Measurements from ENCODE around the gene IL4R. TPM values are rescaled to one million over a fixed set of nuclear protein-coding genes. Genes with fewer than 3 reads are reported as not detected.

The IL4R gene
- total RNA-seq, 2 experiments from 2014 or later: 155 to 190 TPM

DNA sequence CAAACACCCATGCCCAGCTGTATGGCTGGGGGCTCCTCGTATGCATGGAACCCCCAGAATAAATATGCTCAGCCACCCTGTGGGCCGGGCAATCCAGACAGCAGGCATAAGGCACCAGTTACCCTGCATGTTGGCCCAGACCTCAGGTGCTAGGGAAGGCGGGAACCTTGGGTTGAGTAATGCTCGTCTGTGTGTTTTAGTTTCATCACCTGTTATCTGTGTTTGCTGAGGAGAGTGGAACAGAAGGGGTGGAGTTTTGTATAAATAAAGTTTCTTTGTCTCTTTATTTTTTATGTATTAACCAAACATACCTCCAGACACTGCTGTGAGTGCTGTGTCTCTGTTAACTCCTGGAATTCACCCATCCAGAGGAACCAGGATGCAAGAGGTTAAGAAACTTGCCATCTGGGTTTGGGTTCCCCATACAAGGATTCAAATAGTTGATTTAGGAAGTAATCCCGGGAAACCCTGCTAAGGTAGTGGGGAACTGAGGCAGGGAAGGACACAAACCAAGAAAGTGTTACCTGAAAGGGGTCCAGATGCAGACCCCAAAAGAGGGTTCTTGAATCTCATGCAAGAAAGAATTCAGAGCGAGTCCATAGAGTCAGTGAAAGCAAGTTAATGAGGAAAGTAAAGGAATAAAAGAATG lies 50.8 kb downstream of the IL4R start:
- Mint-ChIP-seq H3K36me3 (peaks cover 48% of the 10 kb centered on the region), H3K4me3 (no peak overlapping the region), H3K4me1 (peaks cover 36% of the 10 kb centered on the region), H3K27me3 (no peaks in the 10 kb centered on the region), H3K9me3 (ENCODE audit: low read depth) (no peaks in the 10 kb centered on the region), H3K27ac (peak overlapping the region; percentile 29)
- DNase-seq (no peak), ATAC-seq (no peak)
- CTCF ChIA-PET: interaction anchor here (4.3 to 5.7 kb wide), 3 partner anchors 129 to 186 kb away, joined by 51 to 104 read pairs (median 92); no protein-coding TSS in a partner anchor

DNA sequence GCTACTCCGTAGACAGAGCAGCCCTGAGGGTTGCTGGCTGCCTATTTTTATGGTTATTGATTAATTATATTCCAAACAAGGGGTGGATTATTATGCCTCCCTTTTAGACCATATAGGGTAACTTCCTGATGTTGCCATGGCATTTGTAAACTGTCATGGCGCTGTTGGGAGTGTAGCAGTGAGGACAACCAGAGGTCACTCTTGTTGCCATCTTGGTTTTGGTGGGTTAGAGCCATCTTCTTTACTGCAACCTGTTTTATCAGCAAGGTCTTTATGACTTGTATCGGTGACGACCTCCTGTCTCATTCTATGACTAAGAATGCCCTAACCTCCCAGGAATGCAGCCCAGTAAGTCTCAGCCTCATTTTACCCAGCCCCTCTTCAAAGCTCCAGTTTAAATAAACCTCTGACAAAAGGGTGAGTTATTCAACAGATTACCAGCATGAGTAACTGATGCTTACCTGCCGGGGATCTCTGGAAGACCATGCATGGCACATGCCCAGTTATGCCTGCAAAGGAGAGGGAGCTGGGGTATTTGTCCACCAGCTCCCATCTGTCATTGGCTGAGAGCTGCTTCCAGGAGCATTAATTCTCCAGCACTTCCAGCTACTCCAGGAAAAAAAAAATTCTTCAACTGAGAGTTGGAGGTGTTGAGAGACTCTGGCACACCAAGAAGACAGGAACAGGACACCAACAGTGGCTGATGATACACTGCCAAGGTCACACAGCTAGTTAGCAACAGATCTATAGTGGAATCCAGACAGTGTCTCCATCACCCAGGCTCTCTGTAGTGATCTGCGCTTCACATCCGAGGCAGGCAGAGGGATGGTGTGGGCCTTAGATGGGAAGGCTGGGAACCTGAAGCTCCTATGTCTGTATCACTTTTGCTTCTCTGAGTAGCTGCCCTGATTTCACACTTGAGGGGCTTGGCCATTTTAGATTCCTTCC lies 51.6 kb downstream of the IL4R start:
- ATAC-seq: no peak
- H3K4me3 Mint-ChIP-seq: no peak overlapping the region

DNA sequence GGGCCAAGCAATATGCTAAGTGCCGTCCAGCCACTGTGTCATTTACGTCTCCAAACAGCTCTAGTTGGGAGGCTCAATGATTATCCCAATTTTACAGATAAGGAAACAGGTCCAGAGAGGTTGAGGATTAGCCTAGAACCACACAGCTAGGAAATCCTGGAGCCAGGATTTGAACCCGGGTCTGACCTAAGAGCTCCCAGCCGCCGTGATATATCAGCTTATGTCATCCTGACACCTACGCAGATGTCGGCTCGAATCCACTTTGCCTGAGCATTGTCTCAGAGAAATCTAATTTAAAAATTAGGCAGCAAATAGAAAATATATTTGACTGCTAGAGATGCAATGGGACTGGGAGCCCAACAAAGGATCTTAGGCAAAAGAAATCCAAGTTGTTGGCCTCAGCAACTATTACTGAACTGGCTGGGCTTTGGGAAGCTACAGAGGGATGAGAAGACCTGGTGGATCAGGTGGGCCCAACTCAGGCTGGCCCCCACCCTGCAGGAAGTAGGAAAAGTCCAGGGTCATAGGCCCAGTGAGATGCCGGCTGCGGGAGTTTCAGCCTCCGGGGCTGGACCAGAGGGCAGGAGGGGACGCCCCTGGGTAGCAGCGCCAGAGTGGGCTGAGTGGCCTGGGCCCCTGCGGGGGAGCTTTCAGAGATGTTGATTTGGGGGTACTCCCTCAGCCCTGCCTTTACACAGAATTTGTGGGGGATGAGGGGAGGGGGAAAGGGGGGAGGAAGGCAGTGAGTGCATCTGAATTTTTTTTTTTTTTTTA lies 53.1 kb downstream of the IL4R start:
- peak overlapping the region; percentile 33 for H3K4me3 Mint-ChIP-seq
- CTCF ChIA-PET: interaction anchor here (0.9 to 5.7 kb wide), 40 partner anchors 10 to 215 kb away, joined by 3 to 104 read pairs (median 6); partner anchors contain the start of genes IL21R and KDM8

More for the DNA sequence above, 51.6 kb downstream of the IL4R start:
- H3K4me1 Mint-ChIP-seq: peaks cover 36% of the 10 kb centered on the region
- CTCF ChIA-PET: interaction anchor here (0.9 to 5.7 kb wide), 10 partner anchors 8 to 255 kb away, joined by 3 to 104 read pairs (median 4); no protein-coding TSS in a partner anchor
- DNase-seq: no peak
- H3K27me3 Mint-ChIP-seq: no peaks in the 10 kb centered on the region
- peak overlapping the region; percentile 55 for H3K27ac Mint-ChIP-seq
- peaks cover 52% of the 10 kb centered on the region for H3K36me3 Mint-ChIP-seq
- H3K9me3 Mint-ChIP-seq (ENCODE audit: low read depth): peaks cover 5% of the 10 kb centered on the region

DNA sequence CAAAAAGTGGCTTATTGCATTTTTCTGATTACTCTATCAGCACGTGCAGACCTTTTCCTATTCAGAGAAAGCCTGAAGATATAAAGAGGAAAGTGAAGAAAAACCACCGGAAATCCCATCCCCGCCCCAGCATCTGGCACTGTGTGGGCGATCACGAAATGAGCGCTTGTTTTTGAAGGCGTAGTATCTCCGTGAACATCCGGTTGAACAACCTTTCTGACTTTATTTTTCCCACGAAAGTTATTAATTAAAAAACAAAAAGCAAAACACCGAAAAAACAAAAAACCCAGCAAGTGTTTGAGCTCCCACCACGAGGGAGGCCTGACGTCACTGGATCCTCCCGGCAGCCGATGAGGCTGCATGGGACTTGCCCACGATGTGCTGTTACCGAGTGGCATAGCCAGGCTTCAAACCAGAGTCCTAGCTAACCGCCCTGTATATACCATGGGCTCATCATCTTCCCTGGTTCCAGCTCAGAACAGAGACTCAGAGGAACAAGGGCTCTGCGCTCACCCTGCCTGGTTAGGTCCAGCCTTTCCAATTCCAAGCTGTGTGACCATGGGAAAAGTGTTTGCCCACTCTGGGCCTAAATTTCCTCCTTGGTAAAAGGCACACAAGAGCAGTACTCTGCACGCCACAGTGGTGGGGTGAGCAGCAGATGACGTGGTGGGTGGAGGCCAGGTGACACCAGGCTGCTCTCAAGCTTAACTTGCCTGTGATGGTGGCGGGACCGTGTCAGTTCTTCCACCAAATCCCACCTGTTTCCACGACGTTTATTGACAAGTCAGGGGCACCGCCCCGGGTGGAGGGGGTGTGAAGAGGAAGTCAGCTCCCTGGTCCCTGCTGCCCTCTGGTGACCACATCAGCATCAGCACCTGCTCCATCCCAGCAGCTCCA lies 53.9 kb downstream of the IL4R start:
- DNase-seq (peak; percentile 92), ATAC-seq (peak; percentile 83)
- Mint-ChIP-seq H3K27ac (peak overlapping the region; percentile 95), H3K4me3 (peak overlapping the region; percentile 49), H3K9me3 (ENCODE audit: low read depth) (peaks cover 9% of the 10 kb centered on the region), H3K27me3 (no peaks in the 10 kb centered on the region), H3K36me3 (peaks cover 40% of the 10 kb centered on the region), H3K4me1 (peaks cover 36% of the 10 kb centered on the region)
- CTCF ChIA-PET: interaction anchor here (0.7 to 5.7 kb wide), 48 partner anchors 10 to 216 kb away, joined by 3 to 104 read pairs (median 5); partner anchors contain the start of genes GTF3C1, IL21R, KATNIP and KDM8

More for the DNA sequence above, 53.1 kb downstream of the IL4R start:
- peak overlapping the region; percentile 95 for H3K27ac Mint-ChIP-seq
- H3K9me3 Mint-ChIP-seq (ENCODE audit: low read depth): peaks cover 9% of the 10 kb centered on the region
- DNase-seq: peak; percentile 60
- no peaks in the 10 kb centered on the region for H3K27me3 Mint-ChIP-seq
- H3K4me1 Mint-ChIP-seq: peaks cover 36% of the 10 kb centered on the region
- ATAC-seq: peak; percentile 12
- peaks cover 48% of the 10 kb centered on the region for H3K36me3 Mint-ChIP-seq

DNA sequence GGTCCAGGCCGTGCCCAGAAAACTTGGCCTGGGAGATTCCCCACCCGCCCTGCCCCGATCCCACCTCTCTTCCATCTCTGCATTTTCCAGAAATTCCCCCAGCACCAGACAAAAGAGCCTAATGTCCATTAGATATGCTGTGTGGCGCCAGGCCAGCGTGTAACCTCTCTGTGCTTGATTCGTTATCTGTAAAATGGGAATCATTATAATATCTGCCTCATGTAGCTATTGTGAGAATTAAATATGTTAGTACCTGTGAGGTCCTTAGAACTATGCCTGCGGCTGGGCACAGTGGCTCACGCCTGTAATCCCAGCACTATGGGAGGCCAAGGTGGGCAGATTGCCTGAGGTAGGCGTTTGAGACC lies 54.6 kb downstream of the IL4R start:
- H3K27ac Mint-ChIP-seq: peak overlapping the region; percentile 95
- CTCF ChIA-PET: interaction anchor here (0.7 to 5.7 kb wide), 43 partner anchors 9 to 216 kb away, joined by 3 to 104 read pairs (median 6); partner anchors contain the start of genes GTF3C1, IL21R, KATNIP and KDM8
- H3K4me3 Mint-ChIP-seq: no peak overlapping the region
- H3K9me3 Mint-ChIP-seq (ENCODE audit: low read depth): peaks cover 9% of the 10 kb centered on the region
- ATAC-seq (no peak), DNase-seq (no peak)
- H3K27me3 Mint-ChIP-seq: no peaks in the 10 kb centered on the region
- H3K36me3 Mint-ChIP-seq: peaks cover 39% of the 10 kb centered on the region
- peaks cover 36% of the 10 kb centered on the region for H3K4me1 Mint-ChIP-seq

DNA sequence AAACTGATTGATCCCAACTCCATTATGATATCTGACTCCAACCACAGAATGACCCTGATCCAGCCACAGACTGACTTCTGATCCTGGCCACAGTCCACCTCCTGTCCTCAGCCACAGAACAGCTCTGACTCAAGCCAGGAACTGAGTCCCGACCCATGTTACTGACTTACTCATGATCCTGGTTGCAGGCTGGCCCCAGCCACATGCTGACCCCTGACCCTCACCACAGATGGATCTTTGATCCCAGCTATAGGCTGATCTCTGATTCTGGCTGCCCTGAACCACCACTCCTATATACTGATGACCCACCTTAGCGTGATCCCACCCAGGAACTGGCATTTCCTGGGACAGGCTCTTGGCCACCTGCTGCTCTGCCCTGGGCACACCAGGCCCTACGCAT lies 56.0 kb downstream of the IL4R start:
- DNase-seq: no peak
- Mint-ChIP-seq H3K36me3 (peaks cover 27% of the 10 kb centered on the region), H3K9me3 (ENCODE audit: low read depth) (peaks cover 9% of the 10 kb centered on the region), H3K4me3 (no peak overlapping the region), H3K27me3 (no peaks in the 10 kb centered on the region), H3K4me1 (peaks cover 29% of the 10 kb centered on the region), H3K27ac (no peak overlapping the region)
- CTCF ChIA-PET: interaction anchor here (1.1 to 5.7 kb wide), 7 partner anchors 30 to 196 kb away, joined by 3 to 104 read pairs (median 15); no protein-coding TSS in a partner anchor
- ATAC-seq: no peak

DNA sequence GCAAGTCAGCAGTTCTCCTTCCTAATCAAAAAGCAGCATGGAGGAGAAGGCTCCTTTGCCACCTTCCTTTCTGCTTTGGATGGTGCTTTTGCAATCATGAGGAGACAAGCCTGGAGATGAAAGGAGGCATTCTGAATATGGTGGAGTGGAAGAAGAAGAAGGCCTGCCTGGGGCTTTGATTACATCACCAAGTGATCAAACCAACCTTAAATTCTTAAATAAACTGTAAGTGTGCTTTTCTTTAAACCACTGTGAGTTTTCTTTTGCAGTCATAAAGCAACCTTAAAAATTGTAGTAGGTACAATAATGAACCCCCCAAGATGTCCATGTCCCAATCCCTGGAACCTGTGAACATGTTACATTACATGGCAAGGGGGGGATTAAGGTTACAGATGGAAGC lies 56.5 kb downstream of the IL4R start:
- peaks cover 9% of the 10 kb centered on the region for H3K9me3 Mint-ChIP-seq (ENCODE audit: low read depth)

DNA sequence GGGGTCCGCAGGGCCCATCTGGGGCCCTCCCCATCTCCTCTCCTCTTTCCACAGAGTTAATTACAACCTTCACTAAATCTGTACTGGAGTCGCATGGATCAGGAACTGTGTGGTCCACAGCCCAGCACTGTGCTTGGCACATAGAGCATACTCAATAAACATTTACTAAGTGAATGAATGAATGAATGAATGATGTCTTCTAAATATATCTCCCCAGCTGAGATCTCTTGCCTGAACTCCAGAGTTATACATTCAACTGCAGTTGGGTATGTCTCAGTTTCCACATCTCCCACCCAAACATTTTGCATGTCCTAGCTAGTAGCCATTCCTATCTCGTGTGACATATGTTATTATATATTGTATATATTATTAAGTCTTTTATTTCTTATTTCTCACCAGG lies 59.5 kb downstream of the IL4R start:
- no peaks in the 10 kb centered on the region for H3K27me3 Mint-ChIP-seq
- no peak overlapping the region for H3K27ac Mint-ChIP-seq
- H3K9me3 Mint-ChIP-seq (ENCODE audit: low read depth): peaks cover 9% of the 10 kb centered on the region
- CTCF ChIA-PET: interaction anchor here (1.0 to 5.1 kb wide), 12 partner anchors 7 to 219 kb away, joined by 3 to 32 read pairs (median 4); partner anchors contain the start of gene KDM8
- ATAC-seq (no peak), DNase-seq (no peak)
- peaks cover 17% of the 10 kb centered on the region for H3K36me3 Mint-ChIP-seq
- peaks cover 23% of the 10 kb centered on the region for H3K4me1 Mint-ChIP-seq
- H3K4me3 Mint-ChIP-seq: no peak overlapping the region

More for the DNA sequence above, 56.5 kb downstream of the IL4R start:
- CTCF ChIA-PET: interaction anchor here (1.1 to 5.7 kb wide), 6 partner anchors 80 to 192 kb away, joined by 3 to 104 read pairs (median 7); no protein-coding TSS in a partner anchor
- H3K27me3 Mint-ChIP-seq: no peaks in the 10 kb centered on the region
- no peak overlapping the region for H3K4me3 Mint-ChIP-seq
- no peak for ATAC-seq
- H3K4me1 Mint-ChIP-seq: peaks cover 28% of the 10 kb centered on the region
- peaks cover 23% of the 10 kb centered on the region for H3K36me3 Mint-ChIP-seq
- no peak for DNase-seq
- H3K27ac Mint-ChIP-seq: no peak overlapping the region

DNA sequence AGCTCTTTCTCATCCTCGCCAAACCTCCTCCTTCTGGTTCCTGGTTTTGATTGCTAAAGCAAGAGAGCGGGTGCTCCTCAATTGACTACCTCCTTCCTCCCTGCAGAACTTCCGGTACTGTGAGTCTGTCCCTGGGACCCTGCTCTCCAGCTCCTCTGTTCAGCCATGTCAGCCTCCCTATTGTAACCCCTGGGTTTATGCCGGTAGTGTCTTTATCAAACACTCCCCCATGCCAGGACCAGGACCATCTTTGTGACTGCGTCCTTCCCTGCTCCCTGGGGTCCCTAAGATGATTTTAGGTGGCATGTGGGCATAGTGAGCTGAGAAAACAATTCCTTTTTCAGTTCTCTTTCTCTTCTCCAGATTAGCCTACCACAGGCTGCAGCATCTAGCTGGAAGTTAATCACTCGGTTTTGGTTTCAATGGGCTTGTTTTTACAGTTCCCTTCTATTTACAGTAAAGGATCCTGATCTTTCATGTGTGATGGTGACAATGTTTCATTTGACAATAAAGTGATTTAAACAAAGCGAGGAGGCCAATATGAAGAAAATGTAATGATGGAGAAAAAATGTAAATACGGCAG lies 60.5 kb downstream of the IL4R start:
- Mint-ChIP-seq H3K4me1 (peaks cover 27% of the 10 kb centered on the region), H3K9me3 (ENCODE audit: low read depth) (peaks cover 9% of the 10 kb centered on the region), H3K27me3 (no peaks in the 10 kb centered on the region), H3K27ac (no peak overlapping the region), H3K4me3 (no peak overlapping the region), H3K36me3 (peaks cover 17% of the 10 kb centered on the region)
- DNase-seq: no peak
- CTCF ChIA-PET: interaction anchor here (0.9 to 5.1 kb wide), 10 partner anchors 11 to 204 kb away, joined by 3 to 32 read pairs (median 4); no protein-coding TSS in a partner anchor
- no peak for ATAC-seq

DNA sequence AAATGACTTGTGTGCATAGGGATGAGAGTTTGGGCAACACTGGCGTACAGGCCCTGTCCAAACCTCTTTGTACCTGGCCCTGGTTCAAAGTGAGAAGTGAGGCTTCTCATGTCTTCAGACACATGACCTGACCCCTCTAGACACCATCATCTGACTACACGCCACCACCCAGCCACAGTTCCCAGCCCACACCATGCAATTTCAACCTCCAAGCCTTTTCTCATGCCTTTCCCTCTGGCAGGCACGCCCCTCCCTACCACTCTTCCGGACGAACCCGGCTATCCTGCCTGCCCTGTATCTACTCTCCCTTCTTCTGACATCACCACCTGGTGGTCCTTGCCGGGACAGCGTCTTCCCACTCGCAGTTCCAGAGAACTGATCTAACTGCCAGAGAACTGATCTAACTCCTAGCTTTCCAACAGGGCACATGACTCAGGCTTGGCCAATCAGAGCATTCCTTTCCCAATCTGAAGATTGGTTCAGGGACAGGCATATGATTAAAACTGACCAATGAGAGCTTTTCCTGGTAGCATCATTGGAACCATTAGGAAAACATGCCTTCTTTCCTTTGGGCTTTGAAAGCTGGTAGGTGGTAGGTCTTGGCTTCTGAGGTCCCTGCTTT lies 61.1 kb downstream of the IL4R start:
- H3K9me3 Mint-ChIP-seq (ENCODE audit: low read depth): peaks cover 8% of the 10 kb centered on the region
- H3K27ac Mint-ChIP-seq: no peak overlapping the region
- CTCF ChIA-PET: interaction anchor here (0.9 to 5.1 kb wide), 16 partner anchors 7 to 211 kb away, joined by 3 to 32 read pairs (median 6); no protein-coding TSS in a partner anchor
- DNase-seq: peak; percentile 71
- peaks cover 12% of the 10 kb centered on the region for H3K36me3 Mint-ChIP-seq
- no peak overlapping the region for H3K4me3 Mint-ChIP-seq
- ATAC-seq: peak; percentile 48
- H3K27me3 Mint-ChIP-seq: no peaks in the 10 kb centered on the region
- peaks cover 27% of the 10 kb centered on the region for H3K4me1 Mint-ChIP-seq
